Muscle of leg (tissue), 11 donors: ENCODE results near the gene SIL1. TPM values are rescaled to one million over a fixed set of nuclear protein-coding genes. Genes with fewer than 3 reads are reported as not detected.
A peak's percentile ranks its signal among the peaks of the same experiment; 100 is the strongest.

ENCODE experiments used
- DNase-seq: peaks from one replicate; pipeline ENCODE4 v3.0.0; 2013
- H3K27ac ChIP-seq: one replicate; pipeline ENCODE4 v1.5.1; 2013; ENCODE audit warnings: mild to moderate bottlenecking, low read length, control low read depth
- H3K27me3 ChIP-seq: one replicate; pipeline ENCODE4 v1.6.1; 2013; ENCODE audit warnings: low read length; ENCODE audit not compliant: control insufficient read depth, insufficient read depth
- H3K36me3 ChIP-seq: one replicate; pipeline ENCODE4 v1.6.1; 2013; ENCODE audit warnings: low read length; ENCODE audit not compliant: control insufficient read depth, insufficient read depth
- H3K4me1 ChIP-seq: one replicate; pipeline ENCODE4 v1.6.1; 2013; ENCODE audit warnings: low read length; ENCODE audit not compliant: control insufficient read depth, insufficient read depth
- H3K4me3 ChIP-seq: one replicate; pipeline ENCODE4 v1.5.1; 2013; ENCODE audit warnings: low read length, control low read depth
- H3K9me3 ChIP-seq: replicated peaks from 2 replicates; pipeline ENCODE4 v1.6.1; 2013; ENCODE audit warnings: low read depth, low read length; ENCODE audit not compliant: control insufficient read depth
- WGBS: methylation state at CpG from one replicate; pipeline ENCODE4 v1.1.5; 2013; ENCODE audit warnings: missing lambda C conversion rate; ENCODE audit not compliant: insufficient coverage; 5-methylcytosine and 5-hydroxymethylcytosine counted together
- polyA plus RNA-seq, 8 donors: library from polyadenylated mRNA; unstranded; fragments of 120-200 nt; gene quantifications; one replicate each; pipeline versions ENCODE4 v1.2.1 to v1.2.3, GENCODE V29; 2013; ENCODE audit warnings: inconsistent platforms in 1 of 8, low replicate concordance in 1 of 8; ENCODE audit not compliant: insufficient read length in 8 of 8, insufficient read depth in 1 of 8
- total RNA-seq: library from RNA; stranded (reverse); fragments of 120-200 nt; gene quantifications from one replicate; pipeline ENCODE4 v1.2.4, GENCODE V29; 2013

The SIL1 gene
- total and polyA plus RNA-seq, 9 donors, result 20.0 to 34.7 (median 26.4) TPM

- H3K4me1 ChIP-seq, result peaks cover 2% of the 10 kb centered on the region
- WGBS, result 86% methylated on average over 4 of the region's 5 CpGs
- no peaks in the 10 kb centered on the region for H3K27me3 ChIP-seq
- no peaks in the 10 kb centered on the region for H3K9me3 ChIP-seq
- H3K27ac ChIP-seq, result no peak overlapping the region
- no peak for DNase-seq
- no peaks in the 10 kb centered on the region for H3K36me3 ChIP-seq
- H3K4me3 ChIP-seq, result no peak overlapping the region
Measured at GRCh38 chr5:139188558-139189270, 9.5 kb downstream of the SIL1 start.

GRCh38 chr5:139186752-139187326 is 11.3 kb downstream of the SIL1 start:
- no peaks in the 10 kb centered on the region for H3K27me3 ChIP-seq
- H3K4me3 ChIP-seq, result no peak overlapping the region
- no peaks in the 10 kb centered on the region for H3K36me3 ChIP-seq
- WGBS, result 96% methylated on average over 6 of the region's 6 CpGs
- H3K4me1 ChIP-seq, result peaks cover 6% of the 10 kb centered on the region
- H3K27ac ChIP-seq, result no peak overlapping the region
- no peak for DNase-seq
- no peaks in the 10 kb centered on the region for H3K9me3 ChIP-seq

- peaks cover 9% of the 10 kb centered on the region for H3K4me1 ChIP-seq
- H3K27ac ChIP-seq, result no peak overlapping the region
- DNase-seq, result no peak
- no peaks in the 10 kb centered on the region for H3K9me3 ChIP-seq
- H3K27me3 ChIP-seq, result no peaks in the 10 kb centered on the region
- no peaks in the 10 kb centered on the region for H3K36me3 ChIP-seq
- 94% methylated on average over 2 of the region's 3 CpGs for WGBS
- H3K4me3 ChIP-seq, result no peak overlapping the region
Measured at GRCh38 chr5:139186261-139186660, 11.9 kb downstream of the SIL1 start.

- Histone ChIP-seq H3K27me3 (no peaks in the 10 kb centered on the region), H3K36me3 (no peaks in the 10 kb centered on the region), H3K9me3 (no peaks in the 10 kb centered on the region), H3K4me1 (peaks cover 11% of the 10 kb centered on the region), H3K4me3 (no peak overlapping the region), H3K27ac (no peak overlapping the region)
- WGBS, result no CpG with 5 or more reads among the region's 1 CpG
- peak; percentile 19 for DNase-seq
Measured at GRCh38 chr5:139185589-139185988, 12.6 kb downstream of the SIL1 start.

- H3K27me3 ChIP-seq, result no peaks in the 10 kb centered on the region
- peaks cover 18% of the 10 kb centered on the region for H3K4me1 ChIP-seq
- 86% methylated on average over 1 of the region's 2 CpGs for WGBS
- no peak overlapping the region for H3K27ac ChIP-seq
- no peak overlapping the region for H3K4me3 ChIP-seq
- DNase-seq, result no peak
- no peaks in the 10 kb centered on the region for H3K9me3 ChIP-seq
- no peaks in the 10 kb centered on the region for H3K36me3 ChIP-seq
Measured at GRCh38 chr5:139183502-139183901, 14.7 kb downstream of the SIL1 start.

GRCh38 chr5:139182528-139183296 is 15.5 kb downstream of the SIL1 start:
- Histone ChIP-seq H3K27ac (no peak overlapping the region), H3K4me3 (no peak overlapping the region), H3K36me3 (no peaks in the 10 kb centered on the region), H3K27me3 (no peaks in the 10 kb centered on the region), H3K4me1 (peaks cover 25% of the 10 kb centered on the region), H3K9me3 (no peaks in the 10 kb centered on the region)
- DNase-seq, result no peak
- WGBS, result 70% methylated on average over 2 of the region's 4 CpGs

GRCh38 chr5:139181835-139182452 is 16.2 kb downstream of the SIL1 start:
- Histone ChIP-seq H3K4me3 (no peak overlapping the region), H3K36me3 (no peaks in the 10 kb centered on the region), H3K4me1 (peaks cover 29% of the 10 kb centered on the region), H3K27me3 (no peaks in the 10 kb centered on the region), H3K9me3 (no peaks in the 10 kb centered on the region), H3K27ac (no peak overlapping the region)
- 63% methylated on average over 2 of the region's 8 CpGs for WGBS
- DNase-seq, result no peak

- Histone ChIP-seq H3K27ac (no peak overlapping the region), H3K9me3 (no peaks in the 10 kb centered on the region), H3K4me1 (peaks cover 29% of the 10 kb centered on the region), H3K27me3 (no peaks in the 10 kb centered on the region), H3K36me3 (no peaks in the 10 kb centered on the region), H3K4me3 (no peak overlapping the region)
- no CpG with 5 or more reads among the region's 2 CpGs for WGBS
- DNase-seq, result no peak
Measured at GRCh38 chr5:139181322-139181730, 16.8 kb downstream of the SIL1 start.

GRCh38 chr5:139180850-139181249 is 17.3 kb downstream of the SIL1 start:
- WGBS, result no CpG with 5 or more reads among the region's 1 CpG
- Histone ChIP-seq H3K4me1 (peaks cover 27% of the 10 kb centered on the region), H3K27ac (no peak overlapping the region)

More at GRCh38 chr5:139180850-139181249, 17.3 kb downstream of the SIL1 start:
- Histone ChIP-seq H3K9me3 (no peaks in the 10 kb centered on the region), H3K36me3 (no peaks in the 10 kb centered on the region), H3K4me3 (no peak overlapping the region), H3K27me3 (no peaks in the 10 kb centered on the region)
- no peak for DNase-seq
